Liver (tissue), 9 donors: ENCODE results near the gene GRK6. TPM values are rescaled to one million over a fixed set of nuclear protein-coding genes. Genes with fewer than 3 reads are reported as not detected.
A peak's percentile ranks its signal among the peaks of the same experiment; 100 is the strongest.

ENCODE experiments used
- DNase-seq: peaks from one replicate; pipeline ENCODE4 v3.0.0-alpha.2; 2017; ENCODE audit warnings: low spot score
- H3K27ac ChIP-seq, 2 donors: one replicate each; pipeline ENCODE4 v1.7.0; 2013; ENCODE audit warnings: inconsistent platforms in 2 of 2, low read length in 2 of 2, control low read depth in 1 of 2, low read depth in 1 of 2, mild to moderate bottlenecking in 1 of 2
- H3K27me3 ChIP-seq, 4 donors: one replicate each; pipeline versions ENCODE4 v1.6.1 to v1.7.0; 2013; ENCODE audit warnings: low read length in 3 of 4, inconsistent platforms in 1 of 4, mild to moderate bottlenecking in 1 of 4, moderate library complexity in 1 of 4; ENCODE audit not compliant: control insufficient read depth in 4 of 4, insufficient read depth in 4 of 4
- H3K36me3 ChIP-seq, 4 donors: one replicate each; pipeline versions ENCODE4 v1.6.1 to v1.7.0; 2013; ENCODE audit warnings: low read length in 3 of 4, mild to moderate bottlenecking in 3 of 4, low read depth in 1 of 4, moderate library complexity in 1 of 4; ENCODE audit not compliant: control insufficient read depth in 4 of 4, insufficient read depth in 3 of 4
- H3K4me1 ChIP-seq, 4 donors: one replicate each; pipeline versions ENCODE4 v1.6.1 to v1.7.0; 2013; ENCODE audit warnings: low read length in 3 of 4, mild to moderate bottlenecking in 3 of 4, moderate library complexity in 1 of 4; ENCODE audit not compliant: control insufficient read depth in 4 of 4, insufficient read depth in 4 of 4
- H3K4me3 ChIP-seq, 3 donors: one replicate each; pipeline versions ENCODE4 v1.6.1 to v1.7.0; 2013; ENCODE audit warnings: low read length in 3 of 3, control low read depth in 1 of 3, low read depth in 1 of 3, mild to moderate bottlenecking in 1 of 3
- H3K9ac ChIP-seq, 2 donors: one replicate each; pipeline ENCODE4 v1.7.0; 2013; ENCODE audit warnings: low read length in 2 of 2, mild to moderate bottlenecking in 2 of 2, moderate library complexity in 2 of 2, control low read depth in 1 of 2, low read depth in 1 of 2
- H3K9me3 ChIP-seq, 4 donors: one replicate each; pipeline versions ENCODE4 v1.6.1 to v1.7.0; 2013; ENCODE audit warnings: low read length in 3 of 4; ENCODE audit not compliant: control insufficient read depth in 4 of 4
- EGR1 ChIP-seq, 2 donors: IDR thresholded peaks; 2 replicates each; pipeline ENCODE4 v1.6.1; 2016 to 2018; ENCODE audit warnings: antibody characterized with exemption in 2 of 2, low read depth in 2 of 2
- FOXA1 ChIP-seq: IDR thresholded peaks from 2 replicates; pipeline ENCODE4 v1.6.1; 2016; ENCODE audit warnings: antibody characterized with exemption
- FOXA2 ChIP-seq: IDR thresholded peaks from 2 replicates; pipeline ENCODE4 v1.6.1; 2016; ENCODE audit warnings: antibody characterized with exemption
- GABPA ChIP-seq, 2 donors: IDR thresholded peaks in 1 of 2; conservative IDR thresholded peaks in 1 of 2; 2 replicates each; pipeline ENCODE4 v1.6.1; 2016; ENCODE audit warnings: antibody characterized with exemption in 2 of 2, mild to moderate bottlenecking in 1 of 2, moderate library complexity in 1 of 2
- HNF4A ChIP-seq, 2 donors: conservative IDR thresholded peaks; 2 replicates each; pipeline ENCODE4 v1.6.1; 2016; ENCODE audit warnings: antibody characterized with exemption in 2 of 2, mild to moderate bottlenecking in 2 of 2
- HNF4G ChIP-seq: IDR thresholded peaks from 2 replicates; pipeline ENCODE4 v1.6.1; 2016; ENCODE audit warnings: antibody characterized with exemption
- JUND ChIP-seq, 2 donors: IDR thresholded peaks; 2 replicates each; pipeline ENCODE4 v1.6.1; 2016; ENCODE audit warnings: antibody characterized with exemption in 2 of 2
- NR2F2 ChIP-seq: IDR thresholded peaks from 2 replicates; pipeline ENCODE4 v1.6.1; 2016; ENCODE audit warnings: antibody characterized with exemption
- RAD21 ChIP-seq, 2 donors: IDR thresholded peaks; 2 replicates each; pipeline ENCODE4 v1.6.1; 2016; ENCODE audit warnings: antibody characterized with exemption in 2 of 2, mild to moderate bottlenecking in 2 of 2
- REST ChIP-seq: IDR thresholded peaks from 2 replicates; pipeline ENCODE4 v1.6.1; 2016; ENCODE audit warnings: antibody characterized with exemption, mild to moderate bottlenecking
- RXRA ChIP-seq, 2 donors: IDR thresholded peaks; 2 replicates each; pipeline ENCODE4 v1.6.1; 2017 to 2018; ENCODE audit warnings: antibody characterized with exemption in 2 of 2, mild to moderate bottlenecking in 1 of 2
- SP1 ChIP-seq: IDR thresholded peaks from 2 replicates; pipeline ENCODE4 v1.6.1; 2018; ENCODE audit warnings: antibody characterized with exemption, mild to moderate bottlenecking
- TAF1 ChIP-seq: conservative IDR thresholded peaks from 2 replicates; pipeline ENCODE4 v1.6.1; 2016; ENCODE audit warnings: antibody characterized with exemption, mild to moderate bottlenecking
- YY1 ChIP-seq: IDR thresholded peaks from 2 replicates; pipeline ENCODE4 v1.6.1; 2016; ENCODE audit warnings: antibody characterized with exemption, mild to moderate bottlenecking
- ZBTB33 ChIP-seq: IDR thresholded peaks from 2 replicates; pipeline ENCODE4 v1.6.1; 2016; ENCODE audit warnings: antibody characterized with exemption
- WGBS: extraction: QIAGEN DNeasy Blood & Tissue Kit; methylation state at CpG from one replicate; pipeline ENCODE4 v1.1.7; 2013; 5-methylcytosine and 5-hydroxymethylcytosine counted together
- polyA plus RNA-seq, 2 donors: library from polyadenylated mRNA; stranded (reverse) in 1 of 2; unstranded in 1 of 2; fragments of 200-250 nt in 1 of 2; fragments of >200 nt in 1 of 2; fragmentation: Nextera tagmentation in 1 of 2; extraction: Ambion mirVana in 1 of 2; gene quantifications; one replicate each; pipeline versions ENCODE4 v1.2.1 to v1.2.3, GENCODE V29; 2013 to 2015
- total RNA-seq, 2 donors: library from RNA; depleted of rRNA; stranded (reverse); fragments of >200 nt; gene quantifications; one replicate each; pipeline ENCODE4 v1.2.3, GENCODE V29; 2014
- TF ChIP-seq, protein P1 (sequence below): IDR thresholded peaks from 2 replicates; pipeline ENCODE4 v1.6.1; 2016; ENCODE audit warnings: antibody characterized with exemption
- TF ChIP-seq, protein P2 (sequence below): IDR thresholded peaks from 2 replicates; pipeline ENCODE4 v1.6.1; 2016; ENCODE audit warnings: antibody characterized with exemption
- TF ChIP-seq, protein P3 (sequence below): fragments of 150-350 bp; IDR thresholded peaks from 2 replicates; pipeline ENCODE4 v1.5.1; 2017; ENCODE audit warnings: improper control_type of control experiment, low read depth, low read length; ENCODE audit not compliant: missing input control
- donor health status: healthy.
- donor health status: healthy.
- donor health status: healthy.
- donor health status: healthy.
- donor health status: healthy.

Gene GRK6
- total and polyA plus RNA-seq, 4 donors, result 3.1 to 24.0 (median 10.8) TPM

DNA sequence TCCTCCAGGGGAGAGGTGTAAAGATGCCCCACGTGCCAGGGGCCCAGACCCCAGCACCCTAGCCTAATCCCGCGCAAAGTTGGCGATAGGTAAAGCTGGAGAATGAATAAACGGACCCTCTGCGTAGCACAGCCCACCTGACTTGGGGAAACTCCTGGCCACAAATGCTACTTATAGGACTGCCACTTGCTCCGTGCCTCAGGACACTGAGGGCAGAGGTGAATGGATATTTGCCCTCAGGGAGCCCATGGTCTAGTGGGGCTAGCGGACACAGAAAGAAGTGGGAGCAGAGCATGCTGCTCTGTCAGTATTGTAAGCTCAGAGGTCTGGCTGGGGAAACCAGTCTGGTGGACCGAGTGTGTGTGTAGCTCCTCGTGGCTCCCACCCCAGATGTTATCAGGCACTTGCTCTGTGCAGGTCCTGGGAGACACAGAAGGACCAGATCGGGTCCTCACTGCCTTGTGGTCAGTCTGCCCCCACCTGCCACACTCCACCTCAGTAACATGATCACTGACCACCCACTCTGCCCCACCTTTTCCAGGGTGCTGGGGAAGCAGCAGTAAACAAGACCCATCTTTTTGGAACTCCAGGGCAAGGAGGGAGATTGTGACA is 841 bp downstream of the GRK6 start:
- Histone ChIP-seq H3K4me1 (peaks cover 3 to 25% (median 17%) of the 10 kb centered on the region in 4 donors), H3K27ac (peak overlapping the region; percentile 63 to 73), H3K4me3 (peak overlapping the region; percentile 59 to 84 (median 70)), H3K36me3 (no peaks in the 10 kb centered on the region), H3K9me3 (no peaks in the 10 kb centered on the region), H3K9ac (peak overlapping the region; percentile 31 to 96), H3K27me3 (no peaks in the 10 kb centered on the region)
- TF ChIP-seq, protein P1, sequence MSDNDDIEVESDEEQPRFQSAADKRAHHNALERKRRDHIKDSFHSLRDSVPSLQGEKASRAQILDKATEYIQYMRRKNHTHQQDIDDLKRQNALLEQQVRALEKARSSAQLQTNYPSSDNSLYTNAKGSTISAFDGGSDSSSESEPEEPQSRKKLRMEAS, result no peak
- TF ChIP-seq REST (no peak), JUND (IDR thresholded peaks at IDR 0.05) (no peak), GABPA (IDR thresholded peaks at IDR 0.05 in 1 of 2, conservative IDR thresholded peaks at IDR 0.05 in 1 of 2) (no peak), RXRA (IDR thresholded peaks at IDR 0.05) (no peak), HNF4G (no peak), NR2F2 (no peak), HNF4A (conservative IDR thresholded peaks at IDR 0.05) (no peak), RAD21 (IDR thresholded peaks at IDR 0.05) (no peak), EGR1 (IDR thresholded peaks at IDR 0.05; ENCODE audit: low read depth in 2 of 2) (no peak), SP1 (no peak), ZBTB33 (no peak), TAF1 (no peak), FOXA1 (no peak), YY1 (no peak), FOXA2 (no peak)
- TF ChIP-seq, protein P2, sequence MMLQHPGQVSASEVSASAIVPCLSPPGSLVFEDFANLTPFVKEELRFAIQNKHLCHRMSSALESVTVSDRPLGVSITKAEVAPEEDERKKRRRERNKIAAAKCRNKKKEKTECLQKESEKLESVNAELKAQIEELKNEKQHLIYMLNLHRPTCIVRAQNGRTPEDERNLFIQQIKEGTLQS, result no peak
- TF ChIP-seq, protein P3, sequence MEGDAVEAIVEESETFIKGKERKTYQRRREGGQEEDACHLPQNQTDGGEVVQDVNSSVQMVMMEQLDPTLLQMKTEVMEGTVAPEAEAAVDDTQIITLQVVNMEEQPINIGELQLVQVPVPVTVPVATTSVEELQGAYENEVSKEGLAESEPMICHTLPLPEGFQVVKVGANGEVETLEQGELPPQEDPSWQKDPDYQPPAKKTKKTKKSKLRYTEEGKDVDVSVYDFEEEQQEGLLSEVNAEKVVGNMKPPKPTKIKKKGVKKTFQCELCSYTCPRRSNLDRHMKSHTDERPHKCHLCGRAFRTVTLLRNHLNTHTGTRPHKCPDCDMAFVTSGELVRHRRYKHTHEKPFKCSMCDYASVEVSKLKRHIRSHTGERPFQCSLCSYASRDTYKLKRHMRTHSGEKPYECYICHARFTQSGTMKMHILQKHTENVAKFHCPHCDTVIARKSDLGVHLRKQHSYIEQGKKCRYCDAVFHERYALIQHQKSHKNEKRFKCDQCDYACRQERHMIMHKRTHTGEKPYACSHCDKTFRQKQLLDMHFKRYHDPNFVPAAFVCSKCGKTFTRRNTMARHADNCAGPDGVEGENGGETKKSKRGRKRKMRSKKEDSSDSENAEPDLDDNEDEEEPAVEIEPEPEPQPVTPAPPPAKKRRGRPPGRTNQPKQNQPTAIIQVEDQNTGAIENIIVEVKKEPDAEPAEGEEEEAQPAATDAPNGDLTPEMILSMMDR, result no peak
- WGBS, result 33% methylated on average over 11 of the region's 11 CpGs
- DNase-seq, result peak; percentile 65
